HG03064 (cell line): Measurements from ENCODE around the gene ZNF222.
A peak's percentile ranks its signal among the peaks of the same experiment; 100 is the strongest.

ENCODE experiments used
- ATAC-seq: cut with Tn5 transposase; IDR thresholded peaks from one replicate; pipeline ENCODE4 v1.9.1; 2021; ENCODE audit warnings: low read depth; ENCODE audit not compliant: unreplicated experiment

The ZNF222 gene

DNA sequence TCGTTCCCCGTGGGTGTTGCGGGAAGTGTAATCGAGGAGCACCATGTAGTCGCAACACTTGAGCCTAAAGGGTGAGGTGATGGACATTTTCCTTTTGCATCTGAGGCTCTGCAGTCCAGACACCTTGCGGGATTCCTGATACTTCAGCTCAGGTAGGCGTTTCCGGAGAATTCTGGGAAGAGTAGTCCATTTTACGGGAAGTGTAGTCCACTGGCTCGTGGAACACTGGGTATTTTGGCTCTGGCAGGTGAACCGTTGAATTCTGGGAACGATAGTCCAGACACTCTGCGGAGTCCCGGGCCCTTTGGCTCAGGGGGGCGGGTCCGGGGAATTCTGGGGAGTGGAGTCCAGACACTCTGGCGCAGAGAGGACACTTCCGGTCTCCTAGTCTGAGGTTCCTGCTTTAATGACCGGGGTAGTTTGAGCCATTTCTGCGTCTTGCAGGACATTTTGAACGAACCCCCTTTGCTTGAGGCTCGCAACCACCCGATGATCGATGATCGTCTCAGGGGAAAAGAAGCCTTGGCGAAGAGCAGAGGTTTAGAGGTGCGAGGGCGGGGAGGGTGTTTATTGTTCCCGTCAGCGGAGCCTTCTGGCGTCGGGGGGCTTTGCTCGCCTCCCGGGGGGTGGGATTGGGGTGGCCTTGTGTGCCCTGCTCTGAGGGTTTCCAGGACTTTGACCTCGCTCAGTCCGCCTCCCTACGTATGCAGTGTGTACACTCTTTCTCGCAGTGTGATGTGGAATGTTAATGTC is 26.6 kb downstream of the ZNF222 start, which contains the start of gene ZNF223:
Gene ZNF223, plus strand, starts transcription at position 387 of the 753 bp plus-strand sequence. CDS start 3,141 bp downstream, outside the sequence.
- ATAC-seq, result peak; percentile 70

- no peak for ATAC-seq
Observed at GRCh38 chr19:44055870-44056269, 30.7 kb downstream of the ZNF222 start.

GRCh38 chr19:44059229-44059628 is 34.0 kb downstream of the ZNF222 start:
- no peak for ATAC-seq

DNA sequence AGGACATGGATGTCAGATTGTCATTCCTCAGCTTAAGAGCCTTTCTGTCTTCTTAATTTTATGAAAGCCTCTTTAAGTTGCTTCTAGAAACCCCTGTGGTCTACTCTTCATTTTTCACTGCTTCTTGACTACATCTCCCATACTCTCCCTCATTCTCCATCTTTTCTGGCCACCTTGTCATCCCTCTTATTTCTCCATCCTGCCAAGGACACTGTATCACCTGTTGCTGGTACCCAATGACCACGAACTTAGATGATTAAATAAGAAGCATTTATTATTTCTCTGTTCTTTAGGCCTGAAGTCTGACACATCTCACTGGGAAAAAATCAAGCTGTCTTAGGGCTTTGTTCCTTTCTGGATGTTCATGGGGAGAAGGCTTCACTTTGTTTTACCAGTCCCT is 35.9 kb downstream of the ZNF222 start:
- no peak for ATAC-seq

GRCh38 chr19:44066305-44066704 is 41.1 kb downstream of the ZNF222 start:
- ATAC-seq, result no peak

- no peak for ATAC-seq
Observed at GRCh38 chr19:44069415-44069814, 44.2 kb downstream of the ZNF222 start.

- peak; percentile 87 for ATAC-seq
Observed at GRCh38 chr19:44071824-44072542, 46.8 kb downstream of the ZNF222 start, which contains the start of gene ZNF284. Gene ZNF284 (plus strand): TSS chr19:44072159. CDS start chr19:44076390, 4,231 bp downstream.

- no peak for ATAC-seq
Observed at GRCh38 chr19:44072543-44073401, 47.6 kb downstream of the ZNF222 start.

DNA sequence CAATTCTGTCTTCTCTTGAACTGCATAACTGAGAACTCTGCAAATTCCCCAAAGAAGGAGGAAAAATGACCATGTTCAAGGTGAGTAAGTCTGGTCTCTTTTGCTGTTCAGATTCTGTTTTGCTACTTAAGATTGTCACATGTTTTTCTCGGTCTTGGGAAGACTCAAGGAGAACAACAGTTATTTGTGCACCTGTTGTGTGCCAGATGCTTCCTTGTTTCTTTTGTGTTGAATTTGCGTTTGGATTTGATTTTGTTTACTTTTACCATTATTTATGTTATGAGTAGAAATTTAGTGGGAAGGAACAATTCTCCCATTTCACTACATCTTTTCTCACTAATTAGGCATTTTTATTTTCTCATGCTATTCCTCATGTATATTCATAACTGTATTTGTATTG is 51.1 kb downstream of the ZNF222 start:
- ATAC-seq, result no peak
